ENCODE results near the gene TMEM181. TPM values are rescaled to one million over a fixed set of nuclear protein-coding genes. Genes with fewer than 3 reads are reported as not detected.
"Not testable (repeated sequence)": the region's sequence is repeated elsewhere in the genome, so short reads cannot be mapped to it uniquely, and the experiment has no call there.

Gene TMEM181
- total RNA-seq, 1 donor from 2014 or later = 10.6 TPM

GRCh38 chr6:158646023-158646910, 86.4 kb downstream of the TMEM181 start:
- intact Hi-C loops (cut with DNase I) = no loop called here
- no peak for DNase-seq (ENCODE audit: low spot score)

DNA sequence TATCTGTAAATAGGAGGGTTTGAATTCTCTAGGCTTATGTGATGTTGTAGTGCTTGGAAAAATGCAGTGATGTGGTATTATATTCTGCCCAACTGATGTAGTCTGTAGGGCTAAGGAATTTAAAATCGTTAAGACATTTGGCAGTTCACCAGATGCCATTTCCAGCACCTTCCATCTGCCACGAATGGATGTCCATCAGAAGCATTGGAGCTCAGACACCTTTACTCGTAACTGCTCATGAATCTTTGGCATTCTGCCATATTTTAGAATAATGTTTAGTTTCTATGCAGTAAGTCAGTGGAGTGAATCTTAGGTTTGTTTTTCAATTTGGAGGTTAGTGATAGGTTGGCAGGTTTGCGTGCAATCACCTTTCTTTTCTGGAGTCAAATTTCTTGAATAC, 87.6 kb downstream of the TMEM181 start:
- DNase-seq (ENCODE audit: low spot score) = no peak
- intact Hi-C loops (cut with DNase I) = no loop called here

GRCh38 chr6:158648682-158649131, 88.8 kb downstream of the TMEM181 start:
- no peak for DNase-seq (ENCODE audit: low spot score)
- intact Hi-C loops (cut with DNase I) = no loop called here

GRCh38 chr6:158649289-158650143, 89.6 kb downstream of the TMEM181 start, which contains the start of gene SYTL3:
TSS of gene SYTL3 (plus strand) at chr6:158650054. CDS start at chr6:158663269, 13,215 bp downstream.
- intact Hi-C loops (cut with DNase I) = no loop called here
- DNase-seq (ENCODE audit: low spot score) = peak; percentile 86

GRCh38 chr6:158651981-158652737, 92.3 kb downstream of the TMEM181 start:
- DNase-seq (ENCODE audit: low spot score); intact Hi-C loops (cut with DNase I): not testable (repeated sequence)

GRCh38 chr6:158653577-158654354, 93.9 kb downstream of the TMEM181 start:
- intact Hi-C loops (cut with DNase I) = no loop called here
- DNase-seq (ENCODE audit: low spot score) = peak; percentile 78

GRCh38 chr6:158654498-158654897, 94.6 kb downstream of the TMEM181 start:
- peak; percentile 91 for DNase-seq (ENCODE audit: low spot score)
- intact Hi-C loops (cut with DNase I) = no loop called here

DNA sequence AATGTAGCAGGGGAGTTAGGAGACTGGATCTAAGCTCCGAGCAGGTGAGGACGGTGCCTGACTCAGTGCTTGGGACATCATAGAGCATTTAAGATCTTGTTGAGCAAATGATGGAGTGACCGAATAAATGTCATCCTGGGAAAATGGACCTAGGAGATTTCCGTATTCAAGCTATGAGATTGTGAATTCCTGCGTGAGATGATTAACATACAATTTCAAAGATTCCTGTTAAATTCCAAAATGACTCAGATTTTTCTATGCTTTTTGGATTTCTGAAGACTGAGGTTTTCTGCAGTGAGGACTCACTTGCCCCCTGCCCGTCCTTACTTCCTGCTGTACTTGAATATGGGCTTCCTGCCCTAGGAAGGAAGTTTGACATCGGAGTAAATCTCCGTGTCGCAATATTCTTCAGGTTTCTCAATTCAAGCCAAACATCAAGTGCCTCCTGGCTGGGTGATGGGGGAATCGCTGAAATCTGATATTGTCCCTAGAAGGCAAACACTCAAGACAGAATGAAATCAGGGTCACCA, 95.1 kb downstream of the TMEM181 start:
- no peak for DNase-seq (ENCODE audit: low spot score)
- intact Hi-C loops (cut with DNase I) = no loop called here

DNA sequence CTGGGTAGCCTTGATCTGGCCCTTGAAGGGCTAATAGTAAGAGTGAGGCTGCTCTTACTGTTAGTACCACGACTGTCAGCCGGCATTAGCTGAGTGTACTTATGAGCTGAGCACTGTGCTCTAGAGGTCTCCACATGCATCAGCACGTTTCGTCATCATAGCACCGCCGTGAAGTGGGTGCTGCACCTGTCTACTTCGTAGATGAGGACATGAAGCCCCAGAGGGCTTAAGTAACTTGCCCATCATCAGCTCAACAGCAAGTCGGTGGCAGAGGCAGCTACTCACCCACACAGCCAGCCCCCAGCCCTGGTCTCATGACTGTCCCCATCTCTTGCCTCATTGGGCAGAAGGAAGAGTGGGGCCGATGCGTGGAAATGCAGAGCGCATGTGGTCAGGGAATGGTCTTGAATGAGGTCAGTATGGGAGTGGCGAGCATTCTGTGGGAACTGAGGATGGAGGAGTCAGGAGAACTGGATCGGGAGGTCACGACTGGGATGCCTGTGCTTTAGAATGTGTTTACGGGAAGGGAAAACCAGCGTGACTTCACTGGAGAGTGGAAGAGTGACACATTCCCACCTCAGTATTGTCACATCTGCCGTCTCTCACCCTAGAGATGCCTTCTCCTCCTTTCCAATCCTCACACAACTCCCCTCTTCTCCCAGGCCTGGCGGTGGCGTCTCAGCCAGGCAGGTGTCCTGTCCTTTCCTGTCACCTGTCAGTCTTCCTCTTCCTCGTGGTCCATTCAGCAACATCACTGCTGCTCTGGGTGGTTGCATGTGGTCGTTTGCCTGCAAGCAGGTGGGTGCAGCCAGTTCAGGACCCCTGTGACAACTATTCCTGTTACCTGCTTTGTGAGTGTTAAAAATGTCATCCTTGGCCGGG, 95.9 kb downstream of the TMEM181 start:
- intact Hi-C loops (cut with DNase I) = no loop called here
- no peak for DNase-seq (ENCODE audit: low spot score)

- DNase-seq (ENCODE audit: low spot score); intact Hi-C loops (cut with DNase I): not testable (repeated sequence)
Observed at GRCh38 chr6:158656986-158657385, 97.1 kb downstream of the TMEM181 start.

DNA sequence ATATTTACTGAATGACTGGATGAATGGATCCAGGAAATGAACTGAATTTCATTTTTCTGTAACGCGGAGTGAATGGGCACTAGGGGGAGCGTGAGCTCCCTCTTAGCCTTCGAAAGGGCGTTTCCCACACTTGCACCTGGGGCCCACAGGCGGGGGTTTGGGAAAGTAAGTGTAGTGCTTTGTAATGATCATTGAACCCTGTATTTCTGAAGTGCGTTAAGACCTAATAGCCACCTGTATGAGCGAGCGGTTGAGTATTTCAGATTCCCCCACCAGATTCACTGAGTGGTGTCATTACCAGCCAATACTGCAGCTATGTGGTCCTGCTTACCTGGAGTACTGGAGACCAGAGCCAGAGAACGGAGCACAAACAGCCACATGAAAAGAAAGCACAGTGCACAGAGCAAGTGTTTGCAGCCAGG, 100.5 kb downstream of the TMEM181 start:
- no peak for DNase-seq (ENCODE audit: low spot score)
- intact Hi-C loops (cut with DNase I) = no loop called here

- intact Hi-C loops (cut with DNase I) = no loop called here
- no peak for DNase-seq (ENCODE audit: low spot score)
Observed at GRCh38 chr6:158661156-158661685, 101.3 kb downstream of the TMEM181 start.

DNA sequence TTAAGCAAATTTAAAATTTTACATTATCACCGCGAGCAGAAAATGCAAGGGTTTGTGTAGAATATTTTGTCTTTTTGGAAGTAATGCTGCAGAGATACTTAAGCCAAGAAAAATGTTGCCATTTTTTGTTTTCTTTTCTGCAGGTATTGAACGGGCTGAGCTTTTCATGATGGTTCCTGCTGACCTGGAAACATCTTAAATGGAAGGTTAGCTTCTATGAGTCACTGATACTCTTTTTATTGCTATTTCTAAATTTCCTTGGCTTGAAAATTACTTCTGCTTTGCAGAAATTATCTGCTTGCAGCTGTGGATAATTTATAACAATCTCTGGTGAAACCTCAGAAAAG, 102.7 kb downstream of the TMEM181 start:
- DNase-seq (ENCODE audit: low spot score) = no peak
- intact Hi-C loops (cut with DNase I) = no loop called here

GRCh38 chr6:158662954-158663624, 103.2 kb downstream of the TMEM181 start:
- intact Hi-C loops (cut with DNase I) = no loop called here
- no peak for DNase-seq (ENCODE audit: low spot score)

DNA sequence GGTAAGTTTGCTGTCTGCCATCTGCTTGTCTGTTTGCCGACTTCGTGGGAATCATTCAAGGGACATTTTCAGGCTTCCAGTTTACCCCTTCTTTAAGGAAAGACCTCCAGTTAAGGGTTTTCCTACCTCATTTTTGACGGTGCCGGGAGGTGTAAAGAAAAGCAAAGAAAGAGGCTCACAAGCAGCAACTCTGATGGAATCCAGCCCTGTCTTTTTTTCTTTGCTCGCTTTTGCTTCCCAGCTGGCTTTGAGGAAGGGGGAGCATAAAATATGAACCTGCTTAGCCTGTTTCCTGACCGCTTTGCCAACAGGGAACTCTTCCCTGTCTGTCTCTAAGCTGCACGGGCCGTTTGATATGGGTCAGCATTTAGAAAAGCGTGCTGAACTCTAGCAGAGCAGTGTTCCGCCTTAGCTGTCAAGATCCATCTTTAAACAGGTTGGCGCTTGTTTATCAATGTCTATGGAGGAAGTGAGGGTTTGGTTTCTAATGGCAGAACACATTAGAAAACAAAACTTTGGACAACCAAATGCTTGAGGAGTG, 103.8 kb downstream of the TMEM181 start:
- intact Hi-C loops (cut with DNase I) = no loop called here

DNA sequence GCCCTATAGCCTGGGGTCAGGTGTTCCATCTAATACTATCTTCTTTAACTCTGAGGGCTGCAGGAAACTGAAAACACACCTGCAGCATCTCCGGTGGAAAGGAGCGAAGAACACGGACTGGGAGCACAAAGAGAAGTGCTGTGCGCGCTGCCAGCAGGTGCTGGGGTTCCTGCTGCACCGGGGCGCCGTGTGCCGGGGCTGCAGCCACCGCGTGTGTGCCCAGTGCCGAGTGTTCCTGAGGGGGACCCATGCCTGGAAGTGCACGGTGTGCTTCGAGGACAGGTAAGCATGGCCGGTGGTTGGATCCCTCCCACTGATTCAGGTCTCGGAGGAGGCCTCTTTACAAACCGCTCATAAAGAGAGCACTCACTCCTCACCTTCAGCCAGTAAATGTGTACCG, 105.4 kb downstream of the TMEM181 start:
- intact Hi-C loops (cut with DNase I) = no loop called here
- DNase-seq (ENCODE audit: low spot score) = no peak

More for the DNA sequence above, 103.8 kb downstream of the TMEM181 start:
- no peak for DNase-seq (ENCODE audit: low spot score)
